Gastroesophageal sphincter (tissue), 4 donors: Measurements from ENCODE around the gene TMEM217. TPM values are rescaled to one million over a fixed set of nuclear protein-coding genes. Genes with fewer than 3 reads are reported as not detected.

Source experiments
- ATAC-seq: fragments of 150-250 bp; one replicate; pipeline ENCODE4 v1.9.1; 2016; ENCODE audit warnings: mild to moderate bottlenecking, moderate library complexity
- H3K27ac ChIP-seq, 4 donors: fragments of 200-600 bp; sonication (generic) in 3 of 4; 1 replicate in 3 of 4; 2 replicates in 1 of 4; pipeline ENCODE4 v1.5.1; 2016 to 2019
- H3K27me3 ChIP-seq: fragments of 200-600 bp; sonication (generic); one replicate; pipeline ENCODE4 v1.5.1; 2019
- H3K36me3 ChIP-seq, 2 donors: fragments of 200-600 bp; sonication (generic); one replicate each; pipeline ENCODE4 v1.5.1; 2019; ENCODE audit warnings: control low read depth in 1 of 2
- H3K4me1 ChIP-seq, 3 donors: fragments of 200-600 bp; sonication (generic); 1 replicate in 2 of 3; 2 replicates in 1 of 3; pipeline ENCODE4 v1.5.1; 2016 to 2019; ENCODE audit warnings: control low read depth in 2 of 3
- H3K4me3 ChIP-seq, 2 donors: fragments of 200-600 bp; sonication (generic); one replicate each; pipeline ENCODE4 v1.5.1; 2019; ENCODE audit warnings: mild to moderate bottlenecking in 1 of 2, moderate library complexity in 1 of 2
- H3K9me3 ChIP-seq, 3 donors: fragments of 200-600 bp; sonication (generic); one replicate each; pipeline ENCODE4 v1.5.1; 2017 to 2019; ENCODE audit warnings: control low read depth in 2 of 3
- EP300 ChIP-seq: sonication (generic); formaldehyde crosslinking; IDR thresholded peaks from one replicate; pipeline ENCODE4 v1.6.1; 2017; ENCODE audit warnings: antibody characterized with exemption, mild to moderate bottlenecking
- POLR2A ChIP-seq, 2 donors: fragments of 450-650 bp; IDR thresholded peaks; one replicate each; pipeline ENCODE4 v1.6.1; 2017; ENCODE audit warnings: antibody characterized with exemption in 2 of 2, mild to moderate bottlenecking in 2 of 2, moderate library complexity in 1 of 2
- POLR2AphosphoS5 ChIP-seq: sonication (generic); formaldehyde crosslinking; IDR thresholded peaks from one replicate; pipeline ENCODE4 v1.6.1; 2017; ENCODE audit warnings: antibody characterized with exemption
- WGBS, 2 donors: methylation state at CpG; one replicate each; pipeline ENCODE4 v1.1.5; 2018; ENCODE audit warnings: low coverage in 1 of 2; 5-methylcytosine and 5-hydroxymethylcytosine counted together
- total RNA-seq, 4 donors: library from RNA; depleted of rRNA; stranded (reverse); fragments of >200 nt; gene quantifications; one replicate each; pipeline ENCODE4 v1.1.0, GENCODE V29; 2016
- TF ChIP-seq, protein P1 (sequence below), 4 experiments: fragments of 200-600 bp in 2 of 4; fragments of 450-650 bp in 2 of 4; sonication (generic) in 1 of 4; IDR thresholded peaks; one replicate each; pipeline ENCODE4 v1.5.1; 2017 to 2019; ENCODE audit warnings: antibody characterized with exemption in 4 of 4, mild to moderate bottlenecking in 2 of 4, moderate library complexity in 2 of 4

Gene TMEM217
- total RNA-seq, 4 donors from 2014 or later: 0.40 TPM; not detected in 3

DNA sequence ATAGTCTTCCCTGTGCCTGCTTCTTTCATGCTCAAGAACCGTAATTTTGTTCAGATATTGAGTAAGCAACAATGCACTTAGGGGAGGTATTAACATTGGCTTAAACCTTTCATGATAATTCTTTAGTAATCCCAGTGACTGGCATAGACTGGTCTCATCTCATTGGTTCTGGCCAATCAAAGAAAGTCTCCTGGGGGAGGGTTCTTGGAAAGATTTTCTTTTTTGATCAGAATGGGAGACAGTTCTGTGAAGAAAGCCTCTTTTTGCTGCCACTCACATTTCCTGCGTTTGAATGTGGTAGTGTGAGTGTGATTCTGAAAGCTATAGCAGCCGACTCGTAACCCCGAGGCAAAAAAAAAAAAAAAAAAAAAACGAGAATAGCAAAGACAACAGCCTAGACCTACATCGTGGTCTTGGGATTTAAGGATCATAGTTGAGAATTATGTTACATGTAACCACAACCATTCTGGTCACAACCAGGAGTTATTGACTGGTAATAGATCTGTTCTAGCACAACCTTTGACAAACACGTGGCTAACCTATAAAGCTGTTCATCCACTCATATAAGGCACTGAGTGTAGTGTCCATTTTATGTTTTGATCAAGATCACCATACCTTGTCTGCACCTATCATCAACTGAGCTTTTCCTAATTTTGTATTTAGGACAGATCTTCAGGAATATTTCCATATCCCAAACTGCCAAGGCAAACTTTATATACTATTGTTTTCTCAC, 15.1 kb upstream of the TMEM217 start:
- WGBS, 2 donors: 69 to 79% methylated on average over 6 of the region's 8 CpGs
- TF ChIP-seq POLR2A (IDR thresholded peaks at IDR 0.05) (no peak), EP300 (no peak), POLR2AphosphoS5 (no peak)
- TF ChIP-seq, protein P1, sequence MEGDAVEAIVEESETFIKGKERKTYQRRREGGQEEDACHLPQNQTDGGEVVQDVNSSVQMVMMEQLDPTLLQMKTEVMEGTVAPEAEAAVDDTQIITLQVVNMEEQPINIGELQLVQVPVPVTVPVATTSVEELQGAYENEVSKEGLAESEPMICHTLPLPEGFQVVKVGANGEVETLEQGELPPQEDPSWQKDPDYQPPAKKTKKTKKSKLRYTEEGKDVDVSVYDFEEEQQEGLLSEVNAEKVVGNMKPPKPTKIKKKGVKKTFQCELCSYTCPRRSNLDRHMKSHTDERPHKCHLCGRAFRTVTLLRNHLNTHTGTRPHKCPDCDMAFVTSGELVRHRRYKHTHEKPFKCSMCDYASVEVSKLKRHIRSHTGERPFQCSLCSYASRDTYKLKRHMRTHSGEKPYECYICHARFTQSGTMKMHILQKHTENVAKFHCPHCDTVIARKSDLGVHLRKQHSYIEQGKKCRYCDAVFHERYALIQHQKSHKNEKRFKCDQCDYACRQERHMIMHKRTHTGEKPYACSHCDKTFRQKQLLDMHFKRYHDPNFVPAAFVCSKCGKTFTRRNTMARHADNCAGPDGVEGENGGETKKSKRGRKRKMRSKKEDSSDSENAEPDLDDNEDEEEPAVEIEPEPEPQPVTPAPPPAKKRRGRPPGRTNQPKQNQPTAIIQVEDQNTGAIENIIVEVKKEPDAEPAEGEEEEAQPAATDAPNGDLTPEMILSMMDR (IDR thresholded peaks at IDR 0.05): no peak
- no peaks in the 10 kb centered on the region for H3K4me1 ChIP-seq

DNA sequence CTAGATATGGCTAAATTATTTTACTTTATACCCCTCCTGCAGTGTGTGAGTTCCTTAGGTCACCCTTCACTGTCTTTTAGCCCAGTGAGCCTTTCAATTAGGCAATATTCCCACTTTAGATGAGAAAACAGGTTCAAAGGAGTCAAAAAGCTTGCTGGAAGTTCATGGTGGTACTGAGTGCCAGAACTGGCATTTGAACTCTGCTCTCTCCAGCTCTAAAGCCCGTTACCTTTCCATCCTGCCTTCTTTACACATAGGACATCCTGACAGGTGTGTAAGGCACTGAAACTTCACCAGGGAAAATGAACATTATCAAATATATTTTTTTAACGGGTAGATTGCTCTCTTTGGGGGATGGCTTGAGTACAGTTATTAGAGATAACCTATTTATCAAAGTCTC, 11.2 kb upstream of the TMEM217 start:
- no peak overlapping the region for H3K27ac ChIP-seq
- 68 to 72% methylated on average over 2 of the region's 2 CpGs for WGBS, 2 donors
- TF ChIP-seq POLR2A (IDR thresholded peaks at IDR 0.05): no peak
- TF ChIP-seq, protein P1 (IDR thresholded peaks at IDR 0.05): no peak
- no peaks in the 10 kb centered on the region for H3K27me3 ChIP-seq
- H3K4me1 ChIP-seq: peaks cover 4 to 14% (median 4%) of the 10 kb centered on the region in 3 donors
- H3K4me3 ChIP-seq: no peak overlapping the region
- ATAC-seq: no peak
- H3K9me3 ChIP-seq: no peaks in the 10 kb centered on the region
- peaks cover 0 to 24% of the 10 kb centered on the region in 2 donors for H3K36me3 ChIP-seq

More for the DNA sequence above, 15.1 kb upstream of the TMEM217 start:
- ATAC-seq: no peak
- Histone ChIP-seq H3K36me3 (peaks cover 0 to 23% of the 10 kb centered on the region in 2 donors), H3K27me3 (no peaks in the 10 kb centered on the region), H3K4me3 (no peak overlapping the region), H3K27ac (no peak overlapping the region), H3K9me3 (no peaks in the 10 kb centered on the region)

GRCh38 chr6:37265860-37266259, 7.9 kb upstream of the TMEM217 start:
- no peak for ATAC-seq
- Histone ChIP-seq H3K27ac (no peak overlapping the region), H3K4me1 (peaks cover 4 to 15% (median 4%) of the 10 kb centered on the region in 3 donors), H3K9me3 (no peaks in the 10 kb centered on the region), H3K27me3 (no peaks in the 10 kb centered on the region), H3K36me3 (peaks cover 0 to 19% of the 10 kb centered on the region in 2 donors), H3K4me3 (no peak overlapping the region)
- TF ChIP-seq POLR2A (IDR thresholded peaks at IDR 0.05): no peak
- TF ChIP-seq, protein P1 (IDR thresholded peaks at IDR 0.05): no peak
- TF ChIP-seq EP300: no peak
- TF ChIP-seq POLR2AphosphoS5: no peak
- 85 to 90% methylated on average over 2 to 3 of the region's 3 CpGs for whole genome bisulfite sequencing, 2 donors

DNA sequence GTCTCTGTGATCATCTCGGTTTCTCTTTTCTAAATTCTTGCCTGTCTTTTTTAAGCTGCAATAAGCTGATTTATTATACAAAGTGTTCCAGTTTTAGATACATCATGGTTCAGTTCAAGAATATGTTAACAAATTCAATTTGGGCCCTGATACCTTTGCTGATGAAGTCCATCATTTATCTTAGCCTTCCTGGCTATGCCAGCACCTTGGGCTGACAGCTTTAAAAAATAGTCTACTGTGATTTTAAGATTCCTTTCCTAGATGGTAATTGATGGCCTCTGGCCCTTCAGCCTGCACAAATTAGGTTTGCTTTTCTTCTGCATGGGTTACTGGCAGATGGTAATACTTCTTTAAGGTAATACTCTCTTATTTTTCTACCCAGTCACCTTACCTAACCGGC, 7.1 kb upstream of the TMEM217 start:
- TF ChIP-seq EP300: no peak
- TF ChIP-seq POLR2A (IDR thresholded peaks at IDR 0.05): no peak
- TF ChIP-seq, protein P1 (IDR thresholded peaks at IDR 0.05): no peak
- TF ChIP-seq POLR2AphosphoS5: no peak
- Histone ChIP-seq H3K27ac (peak overlapping the region in 1 of 4 donors; percentile 35), H3K36me3 (peaks cover 0 to 10% of the 10 kb centered on the region in 2 donors), H3K4me3 (no peak overlapping the region), H3K4me1 (peaks cover 4 to 17% (median 4%) of the 10 kb centered on the region in 3 donors), H3K9me3 (no peaks in the 10 kb centered on the region), H3K27me3 (no peaks in the 10 kb centered on the region)
- WGBS, 2 donors: 50 to 59% methylated on average over 2 of the region's 2 CpGs
- no peak for ATAC-seq

- no peak for ATAC-seq
- H3K27me3 ChIP-seq: no peaks in the 10 kb centered on the region
- H3K36me3 ChIP-seq: no peaks in the 10 kb centered on the region
- no peaks in the 10 kb centered on the region for H3K9me3 ChIP-seq
- no peak for TF ChIP-seq POLR2AphosphoS5
- WGBS, 2 donors: 78 to 83% methylated on average over 8 of the region's 8 CpGs
- no peak overlapping the region for H3K27ac ChIP-seq
- no peak overlapping the region for H3K4me3 ChIP-seq
- peaks cover 6 to 37% (median 8%) of the 10 kb centered on the region in 3 donors for H3K4me1 ChIP-seq
These were observed 4.6 kb upstream of the TMEM217 start for GRCh38 chr6:37262446-37263026.
